Small intestine (tissue), 7 donors: ENCODE results near the gene FEM1C. TPM values are rescaled to one million over a fixed set of nuclear protein-coding genes. Genes with fewer than 3 reads are reported as not detected.
"Not testable (repeated sequence)": the region's sequence is repeated elsewhere in the genome, so short reads cannot be mapped to it uniquely, and the experiment has no call there.

ENCODE experiments used
- DNase-seq, 2 donors: peaks; one replicate each; pipeline versions ENCODE4 v3.0.0 to v3.0.0-alpha.2; 2013
- FAIRE-seq: peaks from 2 replicates; lab custom pipeline; 2012; peaks lifted over from hg19 to GRCh38; lab: Jason Lieb, UNC
- H3K27ac ChIP-seq, 3 donors: one replicate each; pipeline ENCODE4 v1.5.1; 2013; ENCODE audit warnings: low read length in 2 of 3, mild to moderate bottlenecking in 2 of 3, control low read depth in 1 of 3, inconsistent platforms in 1 of 3, low read depth in 1 of 3, moderate library complexity in 1 of 3
- H3K27me3 ChIP-seq, 3 donors: one replicate each; pipeline ENCODE4 v1.6.1; 2013; ENCODE audit warnings: low read length in 3 of 3, inconsistent platforms in 1 of 3; ENCODE audit not compliant: control insufficient read depth in 3 of 3, insufficient read depth in 3 of 3
- H3K36me3 ChIP-seq, 3 donors: one replicate each; pipeline ENCODE4 v1.6.1; 2013; ENCODE audit warnings: low read length in 3 of 3, inconsistent platforms in 1 of 3, low read depth in 1 of 3, mild to moderate bottlenecking in 1 of 3, moderate library complexity in 1 of 3; ENCODE audit not compliant: control insufficient read depth in 3 of 3, insufficient read depth in 2 of 3
- H3K4me1 ChIP-seq, 3 donors: one replicate each; pipeline ENCODE4 v1.6.1; 2013; ENCODE audit warnings: low read length in 2 of 3, inconsistent platforms in 1 of 3, low read depth in 1 of 3, mild to moderate bottlenecking in 1 of 3, moderate library complexity in 1 of 3; ENCODE audit not compliant: control insufficient read depth in 3 of 3, insufficient read depth in 2 of 3
- H3K4me3 ChIP-seq, 3 donors: one replicate each; pipeline ENCODE4 v1.5.1; 2013; ENCODE audit warnings: low read length in 3 of 3, control low read depth in 1 of 3, inconsistent platforms in 1 of 3, low read depth in 1 of 3, mild to moderate bottlenecking in 1 of 3, moderate library complexity in 1 of 3
- H3K9me3 ChIP-seq, 2 donors: one replicate each; pipeline ENCODE4 v1.6.1; 2013; ENCODE audit warnings: low read depth in 1 of 2, low read length in 1 of 2; ENCODE audit not compliant: control insufficient read depth in 2 of 2, insufficient read depth in 1 of 2
- WGBS, 3 donors: extraction: QIAGEN DNeasy Blood & Tissue Kit; methylation state at CpG; one replicate each; pipeline ENCODE4 v1.1.7; 2013; 5-methylcytosine and 5-hydroxymethylcytosine counted together
- polyA plus RNA-seq, 4 donors: library from polyadenylated mRNA; stranded (reverse) in 3 of 4; unstranded in 1 of 4; fragments of 200-250 nt in 3 of 4; fragments of 120-200 nt in 1 of 4; gene quantifications; one replicate each; pipeline versions ENCODE4 v1.2.1 to v1.2.3, GENCODE V29; 2013
- donor health status: healthy with polysubstance abuse.
- donor health status: control.
- donor health status: control.
- donor health status: Bipolar disorder and iron deficiency.
- donor health status: healthy.

FEM1C gene
- polyA plus RNA-seq, 4 donors, result 7.9 to 18.9 (median 11.5) TPM

DNA sequence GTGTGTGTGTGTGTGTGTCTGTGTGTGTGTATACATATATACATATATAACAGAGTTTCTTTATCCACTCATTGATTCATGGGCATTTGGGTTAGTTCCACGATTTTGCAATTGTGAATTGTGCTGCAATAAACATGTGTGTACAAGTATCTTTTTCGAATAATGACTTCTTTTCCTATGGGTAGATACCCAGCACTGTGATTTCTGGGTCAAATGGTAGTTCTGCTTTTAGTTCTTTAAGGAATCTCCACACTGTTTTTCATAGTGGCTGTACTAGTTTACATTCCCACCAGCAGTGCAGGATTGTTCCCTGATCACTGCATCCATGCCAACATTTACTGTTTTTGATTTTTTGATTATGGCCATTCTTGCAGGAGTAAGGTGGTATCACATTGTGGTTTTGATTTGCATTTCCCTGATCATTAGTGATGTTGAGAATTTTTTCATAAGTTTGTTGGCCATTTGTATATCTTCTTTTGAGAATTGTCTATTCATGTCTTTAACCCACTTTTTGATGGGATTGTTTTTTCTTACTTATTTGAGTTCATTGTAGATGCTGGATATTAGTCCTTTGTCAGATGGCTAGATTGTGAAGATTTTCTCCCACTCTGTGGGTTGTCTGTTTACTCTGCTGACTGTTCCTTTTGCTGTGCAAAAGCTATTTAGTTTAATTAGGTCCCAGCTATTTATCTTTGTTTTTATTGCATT, 65.3 kb downstream of the FEM1C start:
- H3K4me3 ChIP-seq, H3K27ac ChIP-seq, H3K27me3 ChIP-seq, H3K36me3 ChIP-seq, H3K9me3 ChIP-seq, DNase-seq, H3K4me1 ChIP-seq: not testable (repeated sequence)
- WGBS, 3 donors, result 71 to 89% (median 72%) methylated on average over 2 of the region's 2 CpGs
- FAIRE-seq, result peak; percentile 26

- 71 to 76% (median 71%) methylated on average over 2 of the region's 2 CpGs for WGBS, 3 donors
- H3K27ac ChIP-seq, result no peak overlapping the region
- no peaks in the 10 kb centered on the region for H3K9me3 ChIP-seq
- no peaks in the 10 kb centered on the region for H3K27me3 ChIP-seq
- FAIRE-seq (no peak), DNase-seq (no peak)
- H3K4me3 ChIP-seq, result no peak overlapping the region
- H3K36me3 ChIP-seq, result no peaks in the 10 kb centered on the region
- H3K4me1 ChIP-seq, result no peaks in the 10 kb centered on the region
Measured at GRCh38 chr5:115478281-115478680, 66.3 kb downstream of the FEM1C start.

DNA sequence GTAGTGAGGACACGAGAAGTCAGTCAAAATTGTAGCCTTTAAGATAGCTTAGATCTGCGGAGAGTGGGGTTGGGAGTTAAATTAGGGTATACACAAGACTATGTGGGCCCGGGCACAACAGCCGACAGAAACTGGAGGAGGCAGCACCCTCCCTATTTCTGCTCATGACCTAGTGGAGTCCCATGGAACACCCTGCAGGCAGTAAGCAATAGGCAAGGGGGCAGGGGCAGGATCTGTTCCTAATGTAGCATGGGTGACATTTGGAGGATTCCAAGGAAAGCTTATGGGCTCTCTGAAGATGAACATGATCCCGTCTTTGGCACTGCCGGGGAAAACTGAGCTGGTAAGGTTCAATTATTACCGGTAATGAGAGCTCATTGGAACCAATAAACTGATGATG, 67.0 kb downstream of the FEM1C start:
- 78 to 81% (median 80%) methylated on average over 7 of the region's 7 CpGs for WGBS, 3 donors
- FAIRE-seq, result no peak

DNA sequence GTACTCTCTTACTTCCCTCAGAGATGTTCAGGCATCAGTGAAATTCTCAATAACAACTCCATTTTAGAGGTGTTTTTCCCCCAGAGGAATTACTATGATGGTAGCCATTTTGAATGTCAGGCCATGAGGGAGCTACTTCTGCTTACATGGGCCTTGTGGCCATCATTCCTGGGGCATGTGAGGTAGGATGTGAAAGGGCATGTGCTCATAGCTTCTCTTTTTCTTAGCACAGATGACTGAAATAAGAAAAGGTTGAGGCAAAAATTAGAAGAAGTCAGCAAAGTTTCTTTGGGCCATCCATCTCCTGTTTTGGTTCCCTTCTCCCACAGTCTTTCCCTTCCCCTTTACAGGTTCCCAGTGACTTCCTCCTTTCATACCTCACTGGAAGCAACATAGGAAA, 68.8 kb downstream of the FEM1C start:
- Histone ChIP-seq H3K27me3 (no peaks in the 10 kb centered on the region), H3K4me1 (no peaks in the 10 kb centered on the region), H3K27ac (no peak overlapping the region), H3K4me3 (no peak overlapping the region), H3K9me3 (no peaks in the 10 kb centered on the region), H3K36me3 (no peaks in the 10 kb centered on the region)
- DNase-seq, result no peak
- no peak for FAIRE-seq

More for the DNA sequence above, 67.0 kb downstream of the FEM1C start:
- no peaks in the 10 kb centered on the region for H3K27me3 ChIP-seq
- no peaks in the 10 kb centered on the region for H3K9me3 ChIP-seq
- no peak overlapping the region for H3K27ac ChIP-seq
- no peak overlapping the region for H3K4me3 ChIP-seq
- no peaks in the 10 kb centered on the region for H3K4me1 ChIP-seq
- no peak for DNase-seq
- H3K36me3 ChIP-seq, result no peaks in the 10 kb centered on the region

- Histone ChIP-seq H3K4me3 (no peak overlapping the region), H3K27me3 (no peaks in the 10 kb centered on the region), H3K36me3 (no peaks in the 10 kb centered on the region), H3K27ac (no peak overlapping the region), H3K9me3 (no peaks in the 10 kb centered on the region), H3K4me1 (no peaks in the 10 kb centered on the region)
- DNase-seq (no peak), FAIRE-seq (no peak)
- 42 to 60% (median 50%) methylated on average over 6 of the region's 6 CpGs for WGBS, 3 donors
Measured at GRCh38 chr5:115472271-115473025, 72.1 kb downstream of the FEM1C start.

GRCh38 chr5:115471345-115472063, 73.1 kb downstream of the FEM1C start:
- no peak for FAIRE-seq
- 86 to 92% (median 90%) methylated on average over 6 of the region's 6 CpGs for WGBS, 3 donors
- H3K36me3 ChIP-seq, result no peaks in the 10 kb centered on the region

DNA sequence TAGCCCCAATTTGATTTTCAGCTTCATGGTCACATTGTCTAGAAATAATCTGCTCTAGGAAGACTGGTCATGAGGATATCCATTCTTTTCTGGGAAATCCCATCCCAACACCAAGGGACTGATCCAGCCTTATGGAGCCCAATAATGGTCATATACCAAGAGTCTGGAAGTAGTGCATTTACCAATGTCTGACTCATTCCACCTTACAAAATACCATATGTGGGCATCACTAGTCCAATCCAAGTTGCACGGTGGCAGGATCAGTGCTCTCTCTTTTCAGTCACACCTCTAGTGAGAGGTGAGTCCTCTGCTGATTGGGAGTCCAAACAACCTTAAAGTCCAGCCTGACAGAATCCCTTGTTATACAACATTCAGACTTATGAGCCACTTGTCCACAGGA, 73.7 kb downstream of the FEM1C start:
- DNase-seq (no peak), FAIRE-seq (no peak)
- no peaks in the 10 kb centered on the region for H3K27me3 ChIP-seq
- WGBS, 3 donors, result 93 to 100% (median 94%) methylated on average over 1 of the region's 1 CpG
- no peaks in the 10 kb centered on the region for H3K36me3 ChIP-seq
- no peak overlapping the region for H3K27ac ChIP-seq
- no peaks in the 10 kb centered on the region for H3K9me3 ChIP-seq
- H3K4me3 ChIP-seq, result no peak overlapping the region
- no peaks in the 10 kb centered on the region for H3K4me1 ChIP-seq

More at GRCh38 chr5:115471345-115472063, 73.1 kb downstream of the FEM1C start:
- Histone ChIP-seq H3K27me3 (no peaks in the 10 kb centered on the region), H3K9me3 (no peaks in the 10 kb centered on the region), H3K4me1 (no peaks in the 10 kb centered on the region), H3K27ac (no peak overlapping the region), H3K4me3 (no peak overlapping the region)
- no peak for DNase-seq
